HepG2 (cell line): ENCODE results near the gene IRF1. TPM values are rescaled to one million over a fixed set of nuclear protein-coding genes. Genes with fewer than 3 reads are reported as not detected.
A peak's percentile ranks its signal among the peaks of the same experiment; 100 is the strongest.

Source experiments
- ARNT ChIP-seq: fragments of 450-650 bp; IDR thresholded peaks from 2 replicates; pipeline ENCODE4 v1.6.1; 2017
- ATF1 ChIP-seq: IDR thresholded peaks from 2 replicates; pipeline ENCODE4 v1.6.1; 2016; ENCODE audit warnings: mild to moderate bottlenecking, control low read depth
- DDIT3 ChIP-seq: sonication (generic); formaldehyde crosslinking; IDR thresholded peaks from 2 replicates; pipeline ENCODE4 v1.4.0; 2020; ENCODE audit warnings: mild to moderate bottlenecking, missing genetic modification reagents
- GABPA ChIP-seq, 2 experiments: IDR thresholded peaks; 2 replicates each; pipeline ENCODE4 v1.6.1; 2011 to 2016; ENCODE audit warnings: low read depth in 2 of 2, low read length in 1 of 2, missing biosample characterization in 1 of 2, missing genetic modification characterization in 1 of 2
- GLI4 ChIP-seq: sonication (generic); formaldehyde crosslinking; IDR thresholded peaks from 2 replicates; pipeline ENCODE4 v1.5.1; 2020; ENCODE audit warnings: missing genetic modification reagents, mild to moderate bottlenecking, moderate library complexity, borderline replicate concordance
- HNRNPUL1 ChIP-seq: fragments of 200-400 bp; formaldehyde crosslinking; IDR thresholded peaks from 2 replicates; pipeline ENCODE4 v1.6.1; 2017; ENCODE audit warnings: low read depth, mild to moderate bottlenecking, low read length, moderate library complexity
- HOXA3 ChIP-seq: sonication (generic); formaldehyde crosslinking; IDR thresholded peaks from 2 replicates; pipeline ENCODE4 v1.5.0; 2020; ENCODE audit warnings: missing genetic modification reagents
- IKZF1 ChIP-seq: fragments of 450-650 bp; IDR thresholded peaks from 2 replicates; pipeline ENCODE4 v1.7.1; 2016
- LCORL ChIP-seq, 2 experiments: fragments of 450-650 bp in 1 of 2; sonication (generic) in 1 of 2; formaldehyde crosslinking in 1 of 2; IDR thresholded peaks; 2 replicates each; pipeline versions ENCODE4 v1.5.0 to v1.6.1; 2017 to 2020; ENCODE audit warnings: antibody characterized with exemption in 1 of 2, missing genetic modification reagents in 1 of 2
- MBNL3 ChIP-seq: fragments of 250-450 bp; sonication (Bioruptor Pico); conservative IDR thresholded peaks from 2 replicates; pipeline ENCODE4 v1.8.0; 2022; ENCODE audit warnings: mild to moderate bottlenecking, inconsistent platforms
- MIER2 ChIP-seq: IDR thresholded peaks from 2 replicates; pipeline ENCODE4 v1.6.1; 2016; ENCODE audit warnings: missing biosample characterization, missing genetic modification reagents
- NCOA2 ChIP-seq: sonication (generic); formaldehyde crosslinking; IDR thresholded peaks from 2 replicates; pipeline ENCODE4 v1.8.0; 2022; ENCODE audit warnings: inconsistent platforms
- ZFP90 ChIP-seq: sonication (generic); formaldehyde crosslinking; IDR thresholded peaks from 2 replicates; pipeline ENCODE4 v1.8.0; 2022; ENCODE audit warnings: missing genetic modification reagents, mild to moderate bottlenecking, inconsistent platforms, borderline replicate concordance
- ZHX2 ChIP-seq, 2 experiments: sonication (generic) in 1 of 2; formaldehyde crosslinking in 1 of 2; IDR thresholded peaks; 2 replicates each; pipeline versions ENCODE4 v1.6.1 to v1.9.0; 2014 to 2022; ENCODE audit warnings: antibody characterized with exemption in 1 of 2, borderline replicate concordance in 1 of 2, inconsistent platforms in 1 of 2, low read depth in 1 of 2, missing genetic modification reagents in 1 of 2
- ZNF296 ChIP-seq: sonication (generic); formaldehyde crosslinking; conservative IDR thresholded peaks from 2 replicates; pipeline ENCODE4 v1.5.0; 2020; ENCODE audit warnings: mild to moderate bottlenecking, missing genetic modification reagents
- ZNF3 ChIP-seq: IDR thresholded peaks from 2 replicates; pipeline ENCODE4 v1.7.0; 2017; ENCODE audit warnings: inconsistent platforms
- ZNF333 ChIP-seq: sonication (generic); formaldehyde crosslinking; IDR thresholded peaks from 2 replicates; pipeline ENCODE4 v1.4.0; 2020; ENCODE audit warnings: mild to moderate bottlenecking, missing genetic modification reagents, borderline replicate concordance
- ZNF781 ChIP-seq: sonication (generic); formaldehyde crosslinking; IDR thresholded peaks from 2 replicates; pipeline ENCODE4 v1.5.1; 2020; ENCODE audit warnings: borderline replicate concordance, mild to moderate bottlenecking, missing genetic modification reagents; ENCODE audit errors: not compliant biosample characterization
- polyA plus RNA-seq, 8 experiments: library from polyadenylated mRNA; depleted of rRNA in 3 of 8; stranded (reverse) in 7 of 8; unstranded in 1 of 8; fragments of >200 nt; fragmentation: Illumina TruSeq in 4 of 8; extraction: Trizol in 4 of 8; gene quantifications; 2 replicates each; pipeline versions ENCODE4 v1.2.1 to v1.2.3, GENCODE V29; 2011 to 2016; ENCODE audit warnings: low read depth in 4 of 8, missing spikeins in 1 of 8, mixed read lengths in 1 of 8; ENCODE audit not compliant: insufficient read depth in 1 of 8
- total RNA-seq, 5 experiments: library from RNA; depleted of rRNA; stranded (reverse); fragments of >200 nt; fragmentation: Illumina TruSeq; extraction: Trizol; gene quantifications; 2 replicates each; pipeline ENCODE4 v1.2.3, GENCODE V29; 2016; ENCODE audit warnings: low read depth in 1 of 5
- TF ChIP-seq, protein P1 (sequence below): sonication (generic); formaldehyde crosslinking; IDR thresholded peaks from 2 replicates; pipeline ENCODE4 v1.8.0; 2022; ENCODE audit warnings: mild to moderate bottlenecking, missing genetic modification reagents
- TF ChIP-seq, protein P2 (sequence below): sonication (generic); formaldehyde crosslinking; IDR thresholded peaks from 2 replicates; pipeline ENCODE4 v1.5.1; 2020; ENCODE audit warnings: missing genetic modification reagents, mild to moderate bottlenecking, borderline replicate concordance

IRF1 gene
- total and polyA plus RNA-seq, 2 of the 13 experiments (the other 11 are each of a cell fraction or from before 2014, with no cell fraction given): 4.1 to 8.8 TPM

DNA sequence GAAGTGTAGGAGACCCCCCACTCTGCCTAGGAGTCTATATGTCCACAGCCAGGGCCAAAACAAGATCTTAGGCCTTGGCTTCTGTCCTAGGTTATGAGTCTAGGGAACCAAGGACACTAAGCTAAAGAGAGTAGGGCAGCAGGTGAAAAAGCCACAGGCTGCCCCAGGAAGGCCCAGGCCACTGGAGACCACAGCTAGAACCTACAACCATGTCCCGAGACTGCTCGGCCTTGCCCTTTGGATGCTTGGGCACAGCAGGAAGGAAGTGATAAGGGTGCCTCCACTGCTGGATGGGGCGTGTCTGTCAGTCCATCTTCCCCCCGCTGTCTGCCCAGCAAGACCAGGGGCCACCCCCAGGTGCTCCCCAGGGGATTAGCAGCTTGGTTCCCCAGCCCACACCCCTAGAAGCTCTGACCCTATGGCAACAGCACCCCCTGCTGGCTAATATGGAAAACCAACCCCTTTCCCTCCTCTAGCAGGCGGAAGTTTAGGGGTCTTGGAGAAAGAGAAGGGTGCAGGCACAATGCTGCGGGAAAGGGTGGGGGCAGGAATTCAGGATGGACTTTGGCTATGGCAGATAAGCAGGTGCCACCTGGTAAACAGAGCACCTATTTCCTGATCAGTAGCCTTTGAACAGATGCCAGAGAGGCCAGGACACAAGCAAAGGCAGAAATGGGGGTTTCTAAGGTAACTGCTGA, 10.5 kb upstream of the IRF1 start (continued):
- TF ChIP-seq, protein P1, sequence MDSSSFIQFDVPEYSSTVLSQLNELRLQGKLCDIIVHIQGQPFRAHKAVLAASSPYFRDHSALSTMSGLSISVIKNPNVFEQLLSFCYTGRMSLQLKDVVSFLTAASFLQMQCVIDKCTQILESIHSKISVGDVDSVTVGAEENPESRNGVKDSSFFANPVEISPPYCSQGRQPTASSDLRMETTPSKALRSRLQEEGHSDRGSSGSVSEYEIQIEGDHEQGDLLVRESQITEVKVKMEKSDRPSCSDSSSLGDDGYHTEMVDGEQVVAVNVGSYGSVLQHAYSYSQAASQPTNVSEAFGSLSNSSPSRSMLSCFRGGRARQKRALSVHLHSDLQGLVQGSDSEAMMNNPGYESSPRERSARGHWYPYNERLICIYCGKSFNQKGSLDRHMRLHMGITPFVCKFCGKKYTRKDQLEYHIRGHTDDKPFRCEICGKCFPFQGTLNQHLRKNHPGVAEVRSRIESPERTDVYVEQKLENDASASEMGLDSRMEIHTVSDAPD (CRISPR knock-in tag): peak; percentile 89; the same call in 1 of the 2 replicates
- TF ChIP-seq ZNF3 (CRISPR knock-in tag) (no peak), ZNF333 (CRISPR knock-in tag) (no peak), GABPA (IDR thresholded peaks at IDR 0.05; ENCODE audit: low read depth, low read length) (no peak), GABPA (CRISPR knock-in tag; IDR thresholded peaks at IDR 0.05; ENCODE audit: low read depth) (peak; percentile 64; the same call in 1 of the 2 replicates), ZFP90 (CRISPR knock-in tag) (no peak), NCOA2 (CRISPR knock-in tag) (peak; percentile 76), DDIT3 (CRISPR knock-in tag) (no peak), ZNF781 (CRISPR knock-in tag) (peak; percentile 41), ZNF296 (CRISPR knock-in tag) (no peak), LCORL (IDR thresholded peaks at IDR 0.05) (no peak), LCORL (CRISPR knock-in tag; IDR thresholded peaks at IDR 0.05) (peak; percentile 88), ARNT (no peak), ATF1 (CRISPR knock-in tag) (no peak), IKZF1 (no peak), HOXA3 (peak; percentile 60; the same call in 1 of the 2 replicates), HNRNPUL1 (no peak), GLI4 (CRISPR knock-in tag) (no peak), MBNL3 (CRISPR knock-in tag) (no peak), ZHX2 (IDR thresholded peaks at IDR 0.05; ENCODE audit: low read depth) (no peak), ZHX2 (CRISPR knock-in tag; IDR thresholded peaks at IDR 0.05; ENCODE audit: borderline replicate concordance) (no peak), MIER2 (CRISPR knock-in tag) (no peak)
- TF ChIP-seq, protein P2, sequence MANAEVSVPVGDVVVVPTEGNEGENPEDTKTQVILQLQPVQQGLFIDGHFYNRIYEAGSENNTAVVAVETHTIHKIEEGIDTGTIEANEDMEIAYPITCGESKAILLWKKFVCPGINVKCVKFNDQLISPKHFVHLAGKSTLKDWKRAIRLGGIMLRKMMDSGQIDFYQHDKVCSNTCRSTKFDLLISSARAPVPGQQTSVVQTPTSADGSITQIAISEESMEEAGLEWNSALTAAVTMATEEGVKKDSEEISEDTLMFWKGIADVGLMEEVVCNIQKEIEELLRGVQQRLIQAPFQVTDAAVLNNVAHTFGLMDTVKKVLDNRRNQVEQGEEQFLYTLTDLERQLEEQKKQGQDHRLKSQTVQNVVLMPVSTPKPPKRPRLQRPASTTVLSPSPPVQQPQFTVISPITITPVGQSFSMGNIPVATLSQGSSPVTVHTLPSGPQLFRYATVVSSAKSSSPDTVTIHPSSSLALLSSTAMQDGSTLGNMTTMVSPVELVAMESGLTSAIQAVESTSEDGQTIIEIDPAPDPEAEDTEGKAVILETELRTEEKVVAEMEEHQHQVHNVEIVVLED (CRISPR knock-in tag): peak; percentile 13; the same call in 1 of the 2 replicates
